Hematopoietic multipotent progenitor cell treated with erythropoietin and hydrocortisone succinate and interleukin-3 and kit ligand, for 4 days (in vitro differentiated cells): ENCODE results near the gene SLC10A6.

Source experiments
- DNase-seq: peaks from one replicate; pipeline ENCODE4 v3.0.0-alpha.2; 2015

SLC10A6 gene

GRCh38 chr4:86847571-86847970 lies 1.6 kb downstream of the SLC10A6 start:
- DNase-seq = no peak

DNA sequence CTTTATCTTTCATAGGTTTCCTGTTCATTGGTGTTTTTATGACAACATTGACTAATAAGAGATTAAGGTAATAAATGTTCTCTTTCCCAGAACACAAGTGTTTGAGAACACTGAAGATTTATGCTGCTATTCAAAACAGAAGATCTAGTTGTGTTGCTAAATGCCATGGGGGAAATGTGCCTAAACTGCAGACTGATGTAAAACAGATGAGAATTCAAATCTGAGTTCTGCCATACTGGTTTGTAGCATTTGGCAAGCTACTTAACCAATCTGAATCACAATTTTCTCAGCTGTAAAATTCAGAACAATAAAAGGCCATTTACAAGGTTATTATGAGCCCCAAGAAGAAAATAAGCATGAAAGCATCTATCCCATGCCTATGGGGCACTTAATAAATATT lies 2.3 kb downstream of the SLC10A6 start:
- DNase-seq = no peak

DNA sequence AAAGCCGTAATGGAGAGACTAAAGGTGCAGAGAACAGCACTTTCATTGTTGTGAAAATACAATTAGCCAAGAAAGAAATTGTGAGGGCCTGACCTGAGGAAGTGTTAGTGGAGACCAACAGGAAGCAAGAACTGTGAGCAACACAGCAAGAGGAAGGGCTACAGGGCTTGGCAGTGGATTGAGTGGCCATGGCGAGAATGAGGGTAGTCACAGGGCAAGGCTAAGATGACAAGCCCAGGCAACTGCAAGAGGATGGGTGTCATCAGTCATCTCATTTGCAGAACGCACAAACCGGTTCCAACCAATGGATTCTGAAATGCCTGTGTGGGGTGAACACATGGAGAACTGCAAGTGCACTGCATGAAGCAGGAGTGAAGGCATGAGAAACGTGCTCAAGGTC lies 3.6 kb downstream of the SLC10A6 start:
- DNase-seq = no peak

DNA sequence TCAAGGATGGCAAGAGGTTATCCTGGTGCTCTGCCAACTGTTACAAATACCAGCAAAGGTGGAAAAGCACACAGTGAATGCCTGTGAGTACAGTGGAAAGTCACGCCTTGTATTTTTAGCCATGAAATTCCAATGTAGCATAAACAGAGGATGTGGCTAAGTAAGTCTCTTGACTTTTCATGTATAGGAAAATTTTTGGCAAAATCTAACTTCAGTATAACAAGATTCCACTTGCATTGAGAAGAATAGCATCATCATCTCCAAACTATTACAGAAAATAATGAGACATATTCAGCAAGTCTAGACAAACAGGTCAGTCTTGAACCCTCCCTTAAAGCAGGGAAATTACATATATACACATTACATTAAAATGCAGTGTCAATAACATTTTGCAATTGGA lies 7.9 kb downstream of the SLC10A6 start:
- DNase-seq = no peak

- DNase-seq = no peak
These were observed 8.3 kb downstream of the SLC10A6 start for GRCh38 chr4:86840858-86841257.

GRCh38 chr4:86837691-86838503 lies 11.3 kb downstream of the SLC10A6 start:
- no peak for DNase-seq

DNA sequence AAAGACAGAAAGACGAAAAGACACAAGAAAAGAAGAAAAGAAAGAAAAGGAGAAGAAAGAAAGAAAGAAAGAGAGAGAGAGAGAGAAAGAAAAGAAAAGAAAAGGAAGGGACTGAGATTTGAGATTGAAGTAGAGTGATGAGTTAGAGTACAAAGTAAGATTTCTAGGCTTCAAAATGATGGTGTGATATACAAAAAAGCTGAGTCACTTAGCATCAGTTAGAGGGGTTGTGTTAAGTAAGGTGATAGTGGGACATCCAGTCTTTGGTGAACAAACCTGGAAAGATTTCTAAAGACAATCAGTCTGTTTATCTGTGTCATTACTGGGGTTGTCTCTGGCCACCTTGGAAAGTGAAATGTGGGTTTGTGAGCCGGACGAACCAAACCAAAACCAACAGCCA lies 13.5 kb downstream of the SLC10A6 start:
- DNase-seq = peak; percentile 8

GRCh38 chr4:86834901-86835300 lies 14.3 kb downstream of the SLC10A6 start:
- DNase-seq = no peak

DNA sequence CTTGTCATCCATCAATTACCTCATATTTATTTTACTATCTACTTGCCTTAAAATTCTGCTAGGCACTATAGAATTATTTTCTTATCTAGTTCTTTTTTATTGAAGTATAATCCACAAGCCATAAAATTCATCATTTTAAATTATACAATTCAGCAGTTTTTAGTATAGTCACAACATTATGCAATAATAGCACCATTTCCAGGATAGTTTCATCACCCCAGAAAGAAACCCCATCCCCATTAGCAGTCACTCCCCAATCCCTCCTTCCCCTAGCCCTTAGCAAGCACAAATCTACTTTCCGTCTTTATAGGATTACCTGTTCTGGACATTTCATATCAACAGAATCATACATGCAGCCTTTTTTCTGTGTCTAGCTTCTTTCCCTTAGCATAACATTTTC lies 15.6 kb downstream of the SLC10A6 start:
- DNase-seq = no peak

DNA sequence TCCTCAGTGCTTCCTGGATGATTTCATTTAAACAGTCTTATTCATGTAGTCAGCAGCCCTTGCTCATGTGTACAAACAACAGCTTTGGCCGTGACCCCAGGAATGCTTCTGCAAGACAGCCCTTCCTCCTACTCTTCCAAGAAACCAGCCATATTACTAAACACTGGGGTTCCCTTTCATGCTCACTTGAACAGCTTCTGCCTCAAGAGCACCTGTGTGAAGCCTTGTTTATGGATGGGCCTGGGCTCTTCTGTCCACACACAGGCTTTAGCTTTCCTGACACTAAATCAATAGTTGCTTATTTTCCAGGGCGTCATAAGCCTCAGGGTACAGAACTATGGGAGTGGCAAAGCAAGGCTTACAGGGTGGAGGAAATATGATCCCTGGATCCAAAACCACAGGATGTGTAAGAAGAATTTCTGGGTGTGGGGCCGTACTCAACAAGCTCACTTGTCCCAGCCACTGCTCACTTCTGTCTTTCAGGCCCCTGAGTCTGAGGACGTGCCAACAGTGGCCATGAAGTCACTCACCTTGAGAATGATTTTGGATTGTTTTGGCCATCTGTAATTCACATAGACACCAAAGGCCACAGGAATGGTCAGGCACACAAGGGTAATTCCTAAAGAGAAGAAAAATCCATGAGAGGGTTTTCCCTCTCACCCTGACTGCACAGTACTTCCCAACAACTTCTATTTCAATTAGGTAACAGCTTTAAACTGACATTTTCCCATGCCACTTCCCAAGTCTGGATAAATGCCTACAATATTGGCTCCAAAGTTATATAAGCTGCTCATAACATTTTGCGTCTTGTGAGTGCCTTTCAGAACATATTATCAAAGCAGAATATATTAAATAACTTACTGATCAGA lies 17.7 kb downstream of the SLC10A6 start:
- DNase-seq = no peak

DNA sequence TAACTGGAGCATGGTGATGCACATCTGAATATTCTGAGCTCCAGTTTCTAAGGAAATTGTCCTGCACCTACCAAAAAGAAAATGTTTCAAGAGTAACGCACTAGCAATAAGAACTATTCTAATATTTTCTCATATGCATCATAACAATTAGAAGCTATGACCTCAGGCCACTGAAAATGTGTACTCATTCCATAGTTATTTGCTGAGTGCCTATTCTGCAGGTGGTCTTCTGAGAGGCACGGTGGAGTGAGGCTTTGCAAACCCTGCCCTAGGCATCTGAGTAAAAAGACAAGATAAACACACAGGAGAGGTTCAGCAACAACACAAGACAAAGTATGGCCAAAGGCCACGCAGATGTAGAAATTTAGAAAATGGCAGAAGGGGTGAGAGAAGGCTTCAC lies 23.7 kb downstream of the SLC10A6 start:
- DNase-seq = no peak

- DNase-seq = no peak
These were observed 27.0 kb downstream of the SLC10A6 start for GRCh38 chr4:86822136-86822535.

DNA sequence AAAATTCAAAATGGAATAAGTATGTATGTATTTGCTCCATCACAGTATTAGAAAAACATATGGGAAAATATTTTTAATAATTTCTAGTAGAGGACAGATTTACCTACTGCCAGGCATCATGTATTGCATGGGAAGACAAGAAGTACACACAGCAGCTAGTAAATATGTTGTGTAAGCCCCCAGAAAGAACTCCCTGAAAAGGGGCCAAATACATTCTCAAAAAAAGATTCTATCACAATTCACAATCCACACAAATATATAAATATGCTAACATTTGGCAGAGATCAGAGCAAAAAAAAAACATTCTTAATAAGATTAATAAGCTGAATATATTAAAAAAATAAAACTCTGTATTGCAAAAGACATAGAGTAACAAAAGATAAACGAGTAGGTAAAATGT lies 28.0 kb downstream of the SLC10A6 start:
- DNase-seq = no peak

GRCh38 chr4:86819561-86819960 lies 29.6 kb downstream of the SLC10A6 start:
- no peak for DNase-seq

GRCh38 chr4:86818841-86819240 lies 30.3 kb downstream of the SLC10A6 start:
- no peak for DNase-seq

DNA sequence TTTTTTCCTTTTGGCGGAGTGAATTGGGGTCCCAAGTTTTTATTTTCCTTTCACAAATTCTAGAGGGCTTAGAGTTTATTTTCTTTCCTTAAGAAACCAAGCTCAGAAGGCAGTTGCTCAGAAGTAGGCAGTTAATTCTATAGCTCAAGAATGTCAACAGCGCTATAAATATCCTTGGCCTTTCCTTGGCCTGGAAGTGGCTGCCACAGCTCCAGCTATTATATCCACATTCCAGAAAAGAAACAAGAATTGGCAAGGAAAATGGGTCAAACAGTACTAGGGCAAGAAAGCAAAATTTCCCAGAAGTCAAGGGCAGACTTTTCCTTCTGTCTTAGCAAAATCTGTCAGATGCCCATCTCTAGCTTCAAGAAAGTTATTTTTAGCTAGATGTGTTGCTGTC lies 31.0 kb downstream of the SLC10A6 start:
- DNase-seq = no peak

DNA sequence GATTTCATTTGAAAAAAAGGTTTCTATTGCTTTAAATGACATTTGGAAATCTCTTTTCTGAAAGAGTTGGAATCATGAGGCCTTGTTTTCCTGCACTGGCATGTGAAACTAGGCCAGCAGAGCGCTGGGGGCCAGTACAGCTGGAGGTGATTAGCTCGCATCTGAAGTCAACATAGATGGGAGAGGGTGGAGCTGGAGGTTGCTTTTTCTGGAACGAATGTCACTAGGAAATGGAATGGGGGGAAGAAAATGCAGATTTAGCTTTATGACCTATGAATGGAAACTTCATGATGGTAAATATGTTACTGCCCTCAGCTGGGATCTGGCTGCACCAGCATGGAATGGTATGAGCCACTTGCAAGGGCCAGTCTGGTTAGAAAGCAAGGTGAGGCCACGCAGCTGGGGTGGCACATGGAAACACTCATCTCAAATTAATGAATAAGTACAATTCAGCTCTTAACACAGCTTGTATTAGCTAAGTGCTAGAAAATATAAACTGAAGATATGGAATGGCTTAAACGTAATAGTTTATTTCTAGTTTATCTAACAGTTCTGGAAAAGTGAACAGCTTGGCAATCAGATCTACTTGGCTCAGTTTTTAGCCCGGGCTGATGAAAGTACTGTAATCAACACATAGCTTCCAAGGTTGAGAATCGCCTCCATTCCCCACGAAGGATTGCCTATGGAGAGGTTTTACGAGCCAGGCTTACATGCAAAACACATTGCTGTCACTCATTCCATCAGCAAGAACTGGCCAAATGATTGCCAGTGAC lies 32.5 kb downstream of the SLC10A6 start:
- DNase-seq = no peak

- no peak for DNase-seq
These were observed 33.5 kb downstream of the SLC10A6 start for GRCh38 chr4:86815653-86816052.

DNA sequence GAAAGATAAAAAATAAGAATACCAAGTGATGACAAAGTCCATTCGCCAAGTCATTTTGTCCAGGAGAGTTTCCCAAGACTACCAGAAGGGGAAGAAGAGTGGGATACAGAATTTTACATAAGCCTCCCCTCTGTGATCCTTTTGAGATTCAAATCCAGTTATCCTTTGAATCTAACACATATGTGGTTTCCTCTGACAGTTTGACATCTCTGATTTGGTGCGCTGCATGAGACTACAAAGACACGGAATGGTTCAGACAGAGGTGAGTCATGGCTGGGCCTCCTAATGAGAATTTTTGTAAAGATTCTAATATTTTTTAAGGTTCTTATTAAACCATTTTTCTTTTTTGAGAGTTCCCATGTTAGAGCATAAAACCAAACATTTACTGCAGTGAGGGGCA lies 38.3 kb downstream of the SLC10A6 start:
- no peak for DNase-seq

GRCh38 chr4:86809809-86810208 lies 39.4 kb downstream of the SLC10A6 start:
- DNase-seq = no peak

DNA sequence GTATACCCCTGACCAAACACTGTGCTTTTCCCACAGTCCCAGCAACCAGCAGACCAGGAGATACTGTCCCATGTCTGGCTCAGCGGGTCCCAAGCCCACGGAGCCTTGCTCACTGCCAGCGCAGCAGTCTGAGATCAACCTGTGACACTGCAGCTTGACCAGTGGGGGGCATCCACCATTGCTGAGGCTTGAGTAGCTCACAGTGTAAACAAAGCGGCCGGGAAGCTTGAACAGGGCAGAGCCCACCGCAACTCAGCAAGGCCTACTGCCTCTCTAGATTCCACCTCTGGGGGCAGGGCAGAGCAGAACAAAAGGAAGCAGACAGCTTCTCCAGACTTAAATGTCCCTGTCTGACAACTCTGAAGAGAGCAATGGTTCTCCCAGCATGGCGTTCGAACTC lies 58.1 kb downstream of the SLC10A6 start:
- peak; percentile 21 for DNase-seq

DNA sequence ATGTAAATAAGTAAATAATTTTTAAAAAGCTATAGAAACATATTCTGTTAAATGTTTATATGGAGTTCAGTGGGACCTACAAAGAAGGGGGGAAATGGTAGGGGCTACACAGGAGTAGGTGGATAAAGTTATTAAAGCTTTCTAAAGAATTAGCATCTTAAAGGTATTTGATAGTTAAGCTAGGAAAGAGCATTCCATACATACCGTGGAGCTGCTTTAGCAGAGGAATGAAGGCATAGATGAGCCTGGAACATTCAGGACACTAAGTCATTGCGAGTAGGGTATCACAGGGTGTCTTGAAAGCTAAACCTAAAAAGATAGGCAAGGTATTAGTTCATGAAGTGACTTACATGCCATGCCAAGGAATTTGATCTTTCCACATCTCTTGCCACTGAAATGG lies 60.4 kb downstream of the SLC10A6 start:
- no peak for DNase-seq

DNA sequence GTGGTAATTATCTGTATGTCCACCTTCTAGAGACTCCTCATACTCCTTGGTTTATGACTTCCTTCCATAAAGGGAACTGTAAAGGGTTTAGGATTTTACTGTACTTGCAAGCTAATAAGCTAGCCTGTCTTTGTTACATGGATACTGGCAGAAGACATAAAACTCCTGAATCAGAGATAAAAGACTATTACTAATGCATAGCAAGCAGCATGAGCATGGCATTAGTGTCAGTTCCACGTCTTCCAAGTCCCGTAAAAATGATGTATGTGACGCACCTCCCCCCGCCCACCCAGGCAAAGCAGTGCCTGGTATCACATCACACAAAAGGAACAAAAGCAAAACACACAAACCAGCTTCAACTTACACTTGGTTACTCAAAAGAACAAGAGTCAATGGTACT lies 71.0 kb downstream of the SLC10A6 start:
- DNase-seq = no peak

- no peak for DNase-seq
These were observed 74.1 kb downstream of the SLC10A6 start for GRCh38 chr4:86775061-86775460.
